ENCODE data around the gene ARMH3.
"Not testable (repeated sequence)": the region's sequence is repeated elsewhere in the genome, so short reads cannot be mapped to it uniquely, and the experiment has no call there.

The ARMH3 gene

DNA sequence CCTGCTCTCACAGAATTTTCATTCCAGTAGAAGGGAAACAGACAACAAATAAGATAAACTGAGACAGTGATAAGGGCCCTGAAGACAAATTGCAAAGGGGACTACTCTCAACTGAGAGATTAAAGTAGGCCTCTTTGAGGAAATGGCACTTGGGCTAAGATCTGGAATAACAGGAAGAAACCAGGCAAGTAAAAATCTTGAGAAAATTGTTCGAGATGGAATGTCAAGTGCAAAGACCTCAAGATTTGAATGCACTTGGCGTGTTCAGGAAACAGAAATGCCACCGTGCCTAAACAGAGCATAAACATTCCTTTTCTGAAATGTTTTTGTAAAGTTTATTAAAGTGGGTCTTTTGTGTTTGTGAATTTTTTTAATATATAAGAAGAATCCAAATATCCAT, 10.7 kb downstream of the ARMH3 start:
- H3K4me3 ChIP-seq (ENCODE audit: low read depth, low read length): no peak overlapping the region
- no peak for TF ChIP-seq CTCF (IDR thresholded peaks at IDR 0.05; ENCODE audit: low read depth, low read length)

- no peak for TF ChIP-seq CTCF (IDR thresholded peaks at IDR 0.05; ENCODE audit: low read depth, low read length)
- H3K4me3 ChIP-seq (ENCODE audit: low read depth, low read length): no peak overlapping the region
Observed at GRCh38 chr10:102040305-102041050, 15.5 kb downstream of the ARMH3 start.

DNA sequence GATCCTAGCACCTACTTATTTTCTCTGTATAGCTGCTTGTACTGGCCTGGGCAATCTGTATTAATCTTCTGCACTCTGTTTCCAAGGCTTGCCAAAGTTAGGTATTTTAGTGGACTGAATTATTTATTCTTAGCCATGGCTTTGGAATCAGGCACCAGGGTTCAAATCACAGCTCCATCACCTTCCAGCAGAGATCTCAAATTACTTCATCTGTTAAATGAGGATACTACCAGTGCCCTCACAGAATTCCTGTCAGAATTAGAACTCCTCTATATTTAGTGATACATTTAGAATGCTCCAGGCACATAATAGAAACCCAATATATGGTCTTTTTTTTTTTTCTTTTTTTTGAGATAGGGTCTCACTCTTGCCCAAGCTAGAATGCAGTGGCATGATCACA, 17.6 kb downstream of the ARMH3 start:
- no peak for TF ChIP-seq CTCF (IDR thresholded peaks at IDR 0.05; ENCODE audit: low read depth, low read length)
- H3K4me3 ChIP-seq (ENCODE audit: low read depth, low read length): no peak overlapping the region

DNA sequence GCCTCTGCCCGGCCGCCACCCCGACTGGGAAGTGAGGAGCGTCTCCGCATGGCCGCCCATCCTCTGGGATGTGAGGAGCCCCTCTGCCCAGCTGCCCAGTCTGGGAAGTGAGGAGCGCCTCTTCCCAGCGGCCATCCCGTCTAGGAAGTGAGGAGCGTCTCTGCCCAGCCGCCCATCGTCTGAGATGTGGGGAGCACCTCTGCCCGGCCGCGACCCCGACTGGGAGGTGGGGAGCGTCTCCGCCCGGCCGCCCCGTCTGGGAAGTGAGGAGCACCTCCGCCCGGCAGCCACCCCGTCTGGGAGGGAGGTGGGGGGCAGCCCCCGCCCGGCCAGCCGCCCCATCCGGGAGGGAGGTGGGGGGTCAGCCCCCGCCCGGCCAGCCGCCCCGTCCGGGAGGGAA, 20.2 kb downstream of the ARMH3 start:
- not testable (repeated sequence) for H3K4me3 ChIP-seq (ENCODE audit: low read depth, low read length)

DNA sequence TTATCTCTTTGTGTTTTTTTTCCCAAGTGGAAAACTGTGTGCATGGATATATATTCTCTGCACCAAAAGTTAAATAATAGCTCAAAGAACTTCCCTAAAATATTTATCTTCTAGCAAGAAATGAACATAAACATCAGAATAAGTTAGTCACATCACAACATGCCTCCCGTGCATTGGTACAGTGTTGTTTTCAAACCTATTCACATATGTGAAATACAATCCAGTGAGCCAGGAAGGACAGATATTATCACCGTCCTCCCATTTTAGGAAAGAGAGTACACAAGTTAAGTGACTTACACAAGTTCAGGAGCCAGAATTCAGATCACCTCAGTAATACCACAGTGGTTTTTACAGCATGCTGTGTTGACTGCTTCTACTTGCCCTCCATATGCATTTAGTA, 22.2 kb downstream of the ARMH3 start:
- H3K4me3 ChIP-seq (ENCODE audit: low read depth, low read length): no peak overlapping the region
- no peak for TF ChIP-seq CTCF (IDR thresholded peaks at IDR 0.05; ENCODE audit: low read depth, low read length)

DNA sequence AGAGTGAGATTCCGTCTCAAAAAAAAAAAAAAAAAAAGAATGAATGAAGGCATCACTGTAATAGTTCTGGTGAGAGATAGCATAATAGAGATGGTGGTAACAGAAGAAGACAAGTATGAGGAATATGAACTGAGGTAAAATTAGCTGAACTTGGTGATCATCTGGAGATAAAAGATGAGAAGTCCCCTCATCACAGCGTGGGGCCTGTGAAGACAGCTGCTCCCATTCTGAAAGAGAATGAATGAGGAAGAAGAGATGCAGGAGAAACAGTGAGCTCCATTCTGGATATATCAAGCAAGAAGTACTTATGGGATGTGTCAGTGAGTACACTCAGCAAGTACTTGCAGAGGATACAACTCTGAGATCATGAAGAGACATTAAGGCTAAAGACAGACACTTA, 28.7 kb downstream of the ARMH3 start:
- H3K4me3 ChIP-seq (ENCODE audit: low read depth, low read length): no peak overlapping the region
- TF ChIP-seq CTCF (IDR thresholded peaks at IDR 0.05; ENCODE audit: low read depth, low read length): no peak

GRCh38 chr10:102024799-102025198, 31.2 kb downstream of the ARMH3 start:
- TF ChIP-seq CTCF (IDR thresholded peaks at IDR 0.05; ENCODE audit: low read depth, low read length): no peak
- H3K4me3 ChIP-seq (ENCODE audit: low read depth, low read length): no peak overlapping the region

GRCh38 chr10:102020938-102021337, 35.0 kb downstream of the ARMH3 start:
- no peak for TF ChIP-seq CTCF (IDR thresholded peaks at IDR 0.05; ENCODE audit: low read depth, low read length)
- H3K4me3 ChIP-seq (ENCODE audit: low read depth, low read length): no peak overlapping the region
